ENCODE data around the gene ASB18.
"Not testable (repeated sequence)": the region's sequence is repeated elsewhere in the genome, so short reads cannot be mapped to it uniquely, and the experiment has no call there.

The ASB18 gene

DNA sequence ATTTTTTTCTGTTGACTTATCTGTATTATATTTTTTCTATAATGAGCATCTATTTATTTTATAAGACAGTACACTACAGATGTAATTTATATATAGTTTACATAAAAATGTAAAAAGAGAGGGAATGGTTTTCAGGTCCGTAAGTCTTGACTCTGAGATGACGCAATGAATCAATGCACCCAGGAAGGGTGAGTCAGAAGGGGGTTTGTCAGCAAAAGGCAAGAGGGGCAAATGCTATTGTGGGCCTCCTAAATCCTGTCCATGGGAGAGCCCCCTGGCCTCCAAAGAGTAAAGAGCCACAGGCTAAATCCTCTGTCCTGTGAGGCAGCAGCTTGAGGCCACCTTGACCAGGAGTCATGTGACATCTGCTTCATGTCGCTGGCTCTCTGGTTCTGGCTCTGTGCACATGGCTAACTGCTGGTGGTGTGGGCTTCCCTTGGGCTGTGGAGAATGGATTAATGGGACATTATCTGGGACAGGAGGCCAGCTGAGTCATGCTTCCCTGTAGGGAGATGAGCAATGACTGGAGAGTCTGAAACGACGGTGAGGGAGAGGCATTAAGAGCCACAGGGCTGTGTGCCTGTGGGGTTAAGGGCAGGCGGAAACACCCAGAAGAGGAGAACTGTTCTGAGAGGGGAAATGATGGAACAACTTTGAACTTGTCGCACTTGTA lies 22.8 kb upstream of the ASB18 start:
- no peak for DNase-seq (ENCODE audit: low spot score)

DNA sequence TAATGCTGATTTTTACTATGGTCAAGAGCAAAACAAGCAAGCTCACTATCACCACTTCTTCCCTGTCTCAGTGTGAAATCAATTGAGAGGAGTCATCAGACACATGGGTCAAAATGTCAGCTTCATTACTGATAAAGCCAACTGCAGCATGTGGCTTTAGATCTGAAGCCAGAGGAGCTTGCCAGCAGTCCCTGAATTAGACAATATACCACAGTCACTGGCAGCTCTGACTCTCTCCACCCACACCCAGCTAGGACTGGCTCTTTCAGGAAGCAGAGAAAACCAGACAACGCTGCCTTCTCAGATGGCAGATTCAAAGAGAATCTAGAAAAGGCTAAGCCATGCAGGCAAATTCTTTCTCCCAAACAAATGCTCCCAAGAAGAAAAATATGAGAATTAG lies 20.0 kb upstream of the ASB18 start:
- no peak for DNase-seq (ENCODE audit: low spot score)

DNA sequence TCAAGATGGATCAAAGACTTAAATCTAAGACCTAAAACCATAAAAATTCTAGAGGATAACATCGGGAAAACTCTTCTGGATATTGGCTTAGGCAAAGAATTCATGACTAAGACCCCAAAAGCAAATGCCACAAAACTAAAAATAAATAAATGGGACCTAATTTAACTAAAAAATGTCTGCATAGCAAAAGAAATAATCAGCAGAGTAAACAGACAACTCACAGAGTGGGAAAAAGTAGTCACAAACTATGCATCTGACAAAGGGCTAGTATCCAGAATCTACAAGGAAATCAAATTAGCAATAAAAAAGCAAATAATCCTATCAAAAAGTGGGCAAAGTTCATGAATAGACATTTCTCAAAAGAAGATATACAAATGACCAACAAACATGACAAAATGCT lies 18.2 kb upstream of the ASB18 start:
- no peak for DNase-seq (ENCODE audit: low spot score)

- no peak for DNase-seq (ENCODE audit: low spot score)
Measured at GRCh38 chr2:236281423-236281822, 17.2 kb upstream of the ASB18 start.

DNA sequence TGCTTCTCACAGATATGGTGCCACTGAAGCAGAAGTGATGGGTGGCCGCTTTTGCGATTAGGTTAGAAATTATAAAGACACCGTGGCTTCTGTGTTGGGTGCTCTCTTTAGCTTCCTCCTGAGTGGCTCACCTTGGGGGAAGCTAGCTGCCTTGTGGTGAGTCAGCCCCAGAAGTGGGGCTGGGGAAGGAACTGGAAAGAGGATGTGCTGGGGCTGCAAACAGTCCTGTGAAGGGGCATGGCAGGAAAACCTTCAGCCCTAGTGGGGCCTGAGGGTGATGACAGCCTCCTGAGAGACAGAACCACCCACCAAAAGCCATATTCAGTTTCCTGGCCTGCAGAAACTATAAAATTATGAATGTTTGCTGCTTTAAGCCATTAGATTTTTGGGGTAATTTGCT lies 8.9 kb upstream of the ASB18 start:
- DNase-seq (ENCODE audit: low spot score): no peak

DNA sequence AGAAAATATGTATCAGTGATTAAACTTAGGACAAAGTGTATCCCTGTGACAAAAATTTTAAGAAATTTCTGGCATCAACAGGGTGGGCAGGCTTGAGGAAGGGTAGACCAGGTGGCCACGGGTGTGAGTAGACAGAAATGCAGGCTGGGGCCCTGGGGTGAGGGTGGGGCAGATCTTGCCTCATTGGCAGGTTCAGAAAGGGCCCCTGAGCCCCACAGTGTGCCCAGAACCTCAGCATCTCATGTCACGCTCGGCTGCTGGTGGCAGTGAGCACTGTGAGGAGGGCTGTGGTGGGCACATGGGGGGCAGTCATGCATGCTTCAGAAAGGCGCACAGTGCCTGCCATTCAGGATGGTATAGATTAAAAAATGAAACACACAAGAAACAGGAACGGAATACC lies 7.6 kb upstream of the ASB18 start:
- DNase-seq (ENCODE audit: low spot score): no peak

DNA sequence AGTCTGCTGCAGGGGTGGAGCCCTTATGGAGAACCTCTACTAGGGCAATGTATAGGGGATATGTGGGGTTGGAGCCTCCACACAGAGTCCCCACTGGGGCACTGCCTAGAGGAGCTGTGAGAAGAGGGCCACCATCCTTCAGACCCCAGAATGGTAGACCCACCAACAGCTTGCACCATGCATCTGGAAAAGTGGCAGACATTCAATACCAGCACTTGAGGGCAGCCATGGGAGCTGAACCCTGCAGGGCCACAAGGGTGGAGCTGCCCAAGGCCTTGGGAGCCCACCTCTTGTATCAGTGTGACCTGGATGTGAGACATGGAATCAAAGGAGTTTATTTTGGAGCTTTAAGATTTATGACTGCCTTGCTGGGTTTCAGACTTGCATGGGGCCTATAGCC lies 5.7 kb upstream of the ASB18 start:
- DNase-seq (ENCODE audit: low spot score): not testable (repeated sequence)

GRCh38 chr2:236265675-236266074 lies 1.5 kb upstream of the ASB18 start:
- no peak for DNase-seq (ENCODE audit: low spot score)

DNA sequence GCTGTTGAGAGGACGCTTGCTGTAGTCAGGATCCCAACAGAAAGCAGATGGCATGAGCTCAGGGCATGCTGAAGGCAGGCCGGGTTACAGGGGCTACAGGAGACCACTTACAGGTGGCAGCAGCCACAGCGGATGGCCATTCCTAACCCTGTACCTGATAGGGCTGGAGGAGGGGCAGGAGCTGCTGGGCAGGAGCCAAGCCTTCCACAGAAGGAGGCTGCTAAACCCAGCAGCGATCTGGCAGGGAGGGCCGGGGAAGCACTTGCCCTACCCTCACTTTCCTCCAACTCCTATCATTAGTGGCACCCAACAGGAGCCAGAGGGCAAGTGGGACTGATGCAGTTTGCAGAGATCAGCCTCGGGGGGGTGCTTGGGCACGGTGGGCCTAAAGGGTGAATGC lies 2.0 kb downstream of the ASB18 start:
- DNase-seq (ENCODE audit: low spot score): no peak

DNA sequence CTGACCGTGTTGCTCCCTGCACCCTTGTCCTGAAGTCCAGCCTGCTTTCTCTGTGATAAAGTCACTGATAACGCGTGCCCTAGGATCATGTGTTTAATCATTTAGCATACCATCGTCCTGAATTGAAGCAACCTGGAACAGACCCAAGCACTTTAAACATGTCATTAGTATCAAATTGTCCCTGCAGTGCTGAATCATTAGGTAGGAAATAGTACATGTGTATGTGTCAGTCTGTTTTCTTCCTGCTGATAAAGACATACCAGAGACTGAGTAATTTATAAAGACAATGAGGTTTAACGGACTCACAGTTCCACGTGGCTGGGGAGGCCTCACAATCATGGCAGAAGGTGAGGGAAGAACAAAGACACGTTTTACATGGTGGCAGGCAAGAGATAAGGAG lies 2.8 kb downstream of the ASB18 start:
- no peak for DNase-seq (ENCODE audit: low spot score)

DNA sequence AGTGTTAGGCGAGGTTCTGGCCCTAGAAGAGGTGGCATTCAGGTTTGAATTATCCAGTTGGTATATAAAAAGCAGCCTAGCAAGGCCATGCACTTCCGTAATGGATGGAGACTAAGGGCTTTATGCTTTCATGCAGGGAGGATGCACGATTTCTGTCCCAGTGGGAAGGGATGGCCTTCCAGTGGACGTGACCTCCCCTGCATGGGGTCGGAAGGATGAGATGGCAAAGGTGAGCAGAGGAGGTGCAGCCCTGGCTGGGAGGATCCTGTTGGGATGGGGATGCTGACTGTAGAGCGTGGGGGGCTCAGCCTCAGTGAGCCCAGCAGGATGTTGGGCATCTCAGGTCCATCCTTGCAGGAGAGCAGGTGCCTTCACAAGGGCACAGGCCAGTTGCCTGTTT lies 4.8 kb downstream of the ASB18 start:
- no peak for DNase-seq (ENCODE audit: low spot score)

DNA sequence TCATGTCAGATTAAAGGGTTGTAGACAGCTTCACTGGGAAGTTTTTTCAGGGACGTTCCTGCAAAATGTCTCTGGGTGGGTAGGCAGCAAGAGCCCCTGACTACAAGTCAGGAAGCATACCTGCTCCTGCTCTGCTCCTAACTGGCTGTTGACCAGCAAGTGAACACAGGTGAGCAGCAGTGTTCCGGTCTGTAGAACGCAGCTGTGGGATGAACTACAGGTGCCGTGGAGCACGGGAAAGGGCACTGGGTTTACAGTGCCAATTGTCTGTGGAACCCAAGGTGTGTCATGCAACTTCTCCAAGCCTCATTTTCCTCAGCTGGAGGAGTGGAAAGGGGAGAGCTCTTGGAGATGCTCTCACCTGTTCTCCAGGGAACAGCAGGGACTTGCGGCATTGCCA lies 6.6 kb downstream of the ASB18 start:
- no peak for DNase-seq (ENCODE audit: low spot score)

DNA sequence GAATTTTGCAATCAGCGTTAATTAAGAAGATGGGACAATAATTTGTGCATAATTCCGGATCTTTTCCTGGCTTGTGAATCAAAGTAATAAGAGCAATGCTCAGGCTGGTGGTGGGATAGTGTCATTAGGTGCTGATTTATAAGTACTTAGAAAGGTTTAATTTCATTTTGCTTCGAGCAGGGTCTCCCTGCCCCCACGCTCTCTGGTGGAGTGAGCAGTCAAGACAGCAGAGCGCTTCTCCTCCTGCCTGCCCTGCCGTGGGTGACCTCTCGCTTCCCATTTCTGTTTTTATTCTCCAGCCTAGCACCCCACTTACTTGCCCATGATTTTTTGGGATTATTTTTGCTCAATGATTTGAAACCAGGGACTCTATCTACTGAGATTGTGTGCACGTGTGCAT lies 7.1 kb downstream of the ASB18 start:
- no peak for DNase-seq (ENCODE audit: low spot score)

DNA sequence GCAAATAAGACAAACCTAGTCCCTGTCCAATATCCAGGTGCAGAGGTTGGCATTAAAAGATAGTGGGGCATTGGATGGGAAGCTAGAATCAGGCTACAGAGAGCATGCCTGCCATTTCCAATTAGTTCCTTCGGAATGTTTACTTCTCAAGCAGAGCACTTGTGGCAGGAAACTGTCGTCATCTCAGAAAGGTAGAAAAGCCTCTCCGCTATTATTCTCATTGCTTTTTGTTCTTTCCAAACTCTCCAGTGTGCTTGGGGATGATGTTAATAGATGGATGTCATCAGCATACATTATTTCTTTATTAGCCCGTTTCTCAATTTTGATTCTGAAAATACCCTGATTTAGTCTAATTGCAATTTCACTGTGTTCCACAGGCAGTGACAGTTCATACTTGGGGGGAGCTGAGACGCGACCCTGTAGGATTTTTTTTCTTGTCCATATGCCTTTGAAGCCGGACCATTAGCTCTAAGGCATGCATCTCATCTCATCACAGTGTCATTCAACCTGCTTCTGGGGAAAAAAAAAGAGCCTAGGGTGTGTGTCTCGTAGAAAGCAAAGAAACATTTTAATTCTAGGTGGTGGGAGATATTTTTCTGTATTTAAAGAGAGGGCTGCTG lies 7.7 kb downstream of the ASB18 start:
- DNase-seq (ENCODE audit: low spot score): no peak

GRCh38 chr2:236254674-236255073 lies 9.5 kb downstream of the ASB18 start:
- DNase-seq (ENCODE audit: low spot score): no peak

GRCh38 chr2:236254001-236254400 lies 10.2 kb downstream of the ASB18 start:
- no peak for DNase-seq (ENCODE audit: low spot score)

GRCh38 chr2:236252602-236253001 lies 11.6 kb downstream of the ASB18 start:
- no peak for DNase-seq (ENCODE audit: low spot score)

DNA sequence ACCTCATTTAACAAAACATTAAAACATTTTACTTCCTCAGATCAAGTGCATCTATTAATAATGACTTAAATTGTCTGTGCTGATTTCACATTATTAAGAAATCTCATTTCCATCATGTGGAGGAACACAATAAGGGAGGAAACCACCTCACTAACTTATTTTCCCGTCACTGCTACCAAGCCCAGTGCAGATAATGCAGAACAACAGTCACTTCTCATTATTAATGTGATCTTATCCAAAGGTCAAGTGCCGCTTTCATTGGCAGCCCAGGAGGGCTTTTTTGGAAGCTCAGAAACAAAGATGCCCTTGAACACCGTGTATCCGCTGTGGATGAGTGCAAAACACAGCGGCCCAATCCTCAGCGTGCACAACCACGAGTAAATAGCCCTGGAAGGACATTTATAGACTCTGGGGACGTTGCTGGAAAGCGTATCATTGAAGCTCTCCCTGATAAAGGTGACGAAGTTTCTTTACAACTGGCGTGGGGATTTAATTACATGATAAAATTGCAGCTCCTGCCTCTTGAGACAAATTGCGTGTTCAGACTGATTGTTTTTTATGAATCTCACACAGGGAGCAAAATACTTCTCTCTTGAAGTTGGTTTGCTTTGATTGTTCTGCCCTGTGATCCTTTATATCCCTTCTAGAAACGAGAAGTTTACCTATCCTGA lies 13.2 kb downstream of the ASB18 start:
- DNase-seq (ENCODE audit: low spot score): no peak

DNA sequence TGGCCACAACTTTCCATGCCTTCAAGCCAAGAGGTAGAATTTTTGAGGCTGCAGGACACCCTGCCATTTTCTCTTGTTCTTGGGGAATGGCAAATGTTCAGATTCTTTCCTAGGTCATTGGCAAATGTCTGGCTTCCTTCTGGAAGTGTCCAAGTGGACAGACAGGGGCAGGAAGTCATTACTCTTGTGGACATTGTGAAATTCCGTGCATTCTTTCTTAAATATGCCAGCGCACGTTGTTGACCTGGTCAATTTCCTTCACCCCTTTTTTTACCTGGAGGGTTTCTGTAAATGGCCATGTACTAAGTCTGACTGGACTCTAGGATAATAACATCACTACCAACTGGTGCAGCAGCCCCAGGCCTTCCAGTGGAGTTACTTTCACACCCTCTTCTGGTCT lies 13.9 kb downstream of the ASB18 start:
- no peak for DNase-seq (ENCODE audit: low spot score)

DNA sequence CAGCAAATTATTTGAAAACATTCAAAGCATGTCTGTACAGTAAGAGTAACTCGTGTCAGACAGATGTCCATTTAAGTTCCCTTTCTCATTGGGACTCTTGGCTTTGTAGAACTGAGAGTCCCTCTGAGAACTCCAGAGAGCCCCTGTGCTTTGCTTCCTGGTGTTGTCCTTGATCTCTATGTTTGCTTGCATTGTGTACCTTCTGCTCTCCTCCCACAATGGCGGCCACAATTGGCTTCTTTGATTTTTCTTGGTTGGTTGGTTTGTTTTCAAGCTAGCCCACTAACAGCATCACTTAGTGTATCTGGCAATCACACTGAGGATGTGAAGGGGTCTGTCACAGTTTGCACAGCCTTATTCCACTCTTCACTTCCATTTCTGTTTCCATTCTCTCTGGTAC lies 15.1 kb downstream of the ASB18 start:
- DNase-seq (ENCODE audit: low spot score): no peak

DNA sequence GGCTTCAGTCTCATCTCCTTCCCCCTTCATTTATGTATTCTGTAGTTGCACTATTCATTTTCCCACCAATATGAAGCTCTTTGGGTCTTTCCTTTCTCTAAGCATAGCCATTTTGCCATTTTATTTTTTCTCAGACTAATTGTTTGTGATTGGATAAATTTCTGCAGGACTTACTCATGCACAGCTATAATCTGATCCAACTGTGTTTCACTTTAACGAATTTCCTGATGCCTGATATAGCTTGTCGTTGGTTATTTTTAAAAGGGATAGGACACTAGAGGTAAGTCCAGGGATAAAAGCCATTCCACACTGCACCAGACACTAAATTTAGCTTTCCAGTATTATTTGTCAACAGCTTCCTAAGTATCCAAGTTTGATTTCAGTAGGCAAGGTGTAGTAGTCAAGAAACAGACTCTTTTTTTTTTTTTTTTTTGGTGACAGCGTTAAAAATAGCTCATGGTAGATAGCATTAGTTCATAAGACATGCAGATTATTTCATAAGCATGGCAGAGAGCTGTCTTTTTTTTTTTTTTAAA lies 17.4 kb downstream of the ASB18 start:
- DNase-seq (ENCODE audit: low spot score): no peak

DNA sequence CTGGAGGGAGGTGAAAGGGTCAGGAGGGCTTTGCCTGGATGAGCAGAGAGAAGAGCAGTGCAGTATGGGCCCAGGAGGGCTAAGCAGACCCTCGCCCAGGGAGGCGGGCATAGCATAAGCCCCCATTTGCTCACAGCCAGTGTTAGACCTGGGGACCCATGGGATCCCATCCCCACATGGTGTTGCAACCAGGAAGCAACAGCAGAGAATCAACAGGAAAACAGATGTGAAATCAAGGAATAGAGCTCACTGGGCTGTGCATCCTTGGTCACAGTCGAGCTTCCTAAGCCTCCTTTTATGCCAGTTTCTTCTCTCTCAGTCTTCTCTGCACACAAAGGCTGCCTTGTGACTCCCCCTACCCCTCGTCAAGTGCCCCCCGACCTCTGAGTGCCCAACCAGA lies 19.9 kb downstream of the ASB18 start:
- DNase-seq (ENCODE audit: low spot score): no peak

- no peak for DNase-seq (ENCODE audit: low spot score)
Measured at GRCh38 chr2:236242057-236242495, 22.1 kb downstream of the ASB18 start.

Measured in hematopoietic multipotent progenitor cell treated with erythropoietin and hydrocortisone succinate and interleukin-3 and kit ligand, for 17 days (in vitro differentiated cells).